DOHH2 (cell line): ENCODE data around the gene CCDC40.

Experiments used
- EZH2phosphoT487 ChIP-seq: fragments of 200-600 bp; sonication (generic); IDR thresholded peaks from 2 replicates; pipeline ENCODE4 v1.6.1; 2017; ENCODE audit warnings: borderline replicate concordance, mild to moderate bottlenecking, antibody characterized with exemption, low read length, moderate library complexity, mixed read lengths
- TF ChIP-seq, protein P1 (sequence below): fragments of 200-600 bp; sonication (generic); IDR thresholded peaks from one replicate; pipeline ENCODE4 v1.5.1; 2014; ENCODE audit warnings: antibody characterized with exemption, mild to moderate bottlenecking, low read depth, low read length; ENCODE audit not compliant: poor library complexity, severe bottlenecking

DNA sequence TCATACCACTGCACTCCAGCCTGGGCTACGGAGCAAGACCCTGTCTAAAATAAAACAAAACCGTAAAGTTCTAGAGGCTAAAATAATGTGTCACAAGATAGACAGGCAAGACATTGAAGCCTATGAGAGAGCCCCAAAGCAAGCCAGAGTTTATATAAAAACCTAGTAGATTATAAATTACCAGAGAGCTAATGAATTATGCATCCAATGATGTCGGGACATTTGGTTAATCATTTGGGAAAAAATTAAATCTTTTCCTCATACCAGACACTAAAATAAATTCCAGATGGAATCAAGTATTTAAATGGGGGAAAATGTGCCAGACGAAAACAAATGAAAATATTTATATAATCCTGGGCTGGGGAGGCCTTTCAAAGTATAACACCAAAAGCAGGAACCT, 24.2 kb downstream of the CCDC40 start:
- TF ChIP-seq, protein P1, sequence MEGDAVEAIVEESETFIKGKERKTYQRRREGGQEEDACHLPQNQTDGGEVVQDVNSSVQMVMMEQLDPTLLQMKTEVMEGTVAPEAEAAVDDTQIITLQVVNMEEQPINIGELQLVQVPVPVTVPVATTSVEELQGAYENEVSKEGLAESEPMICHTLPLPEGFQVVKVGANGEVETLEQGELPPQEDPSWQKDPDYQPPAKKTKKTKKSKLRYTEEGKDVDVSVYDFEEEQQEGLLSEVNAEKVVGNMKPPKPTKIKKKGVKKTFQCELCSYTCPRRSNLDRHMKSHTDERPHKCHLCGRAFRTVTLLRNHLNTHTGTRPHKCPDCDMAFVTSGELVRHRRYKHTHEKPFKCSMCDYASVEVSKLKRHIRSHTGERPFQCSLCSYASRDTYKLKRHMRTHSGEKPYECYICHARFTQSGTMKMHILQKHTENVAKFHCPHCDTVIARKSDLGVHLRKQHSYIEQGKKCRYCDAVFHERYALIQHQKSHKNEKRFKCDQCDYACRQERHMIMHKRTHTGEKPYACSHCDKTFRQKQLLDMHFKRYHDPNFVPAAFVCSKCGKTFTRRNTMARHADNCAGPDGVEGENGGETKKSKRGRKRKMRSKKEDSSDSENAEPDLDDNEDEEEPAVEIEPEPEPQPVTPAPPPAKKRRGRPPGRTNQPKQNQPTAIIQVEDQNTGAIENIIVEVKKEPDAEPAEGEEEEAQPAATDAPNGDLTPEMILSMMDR = no peak
- TF ChIP-seq EZH2phosphoT487 = no peak
